ENCODE measurements around the gene CSF3. TPM values are rescaled to one million over a fixed set of nuclear protein-coding genes. Genes with fewer than 3 reads are reported as not detected.

The CSF3 gene
- total RNA-seq, 1 experiment from 2014 or later = not detected

GRCh38 chr17:39974433-39974832 lies 40.8 kb upstream of the CSF3 start:
- no peak overlapping the region for H2AK5ac ChIP-seq (ENCODE audit: insufficient read length, low read length)
- H3K4ac ChIP-seq (ENCODE audit: low read depth, low read length) = no peak overlapping the region
- no peak for TF ChIP-seq CTCF (conservative IDR thresholded peaks at IDR 0.05)
- no peaks in the 10 kb centered on the region for H3K27me3 ChIP-seq (ENCODE audit: insufficient read depth, low read length)
- Mint-ChIP-seq H3K4me3 (no peak overlapping the region), H3K4me1 (peaks cover 6 to 10% of the 10 kb centered on the region in 2 experiments), H3K9me3 (no peaks in the 10 kb centered on the region; a peak in 1 of 5 replicates), H3K27ac (no peak overlapping the region; a peak in 1 of 7 replicates), H3K27me3 (ENCODE audit: low read depth) (peaks cover 38% of the 10 kb centered on the region), H3K36me3 (ENCODE audit: insufficient read depth in 1 of 3, low read depth in 3 of 3) (no peaks in the 10 kb centered on the region)
- H3K4me1 ChIP-seq (ENCODE audit: insufficient read depth, low read length) = peaks cover 6% of the 10 kb centered on the region
- no peak overlapping the region; the same call in 1 of the 2 replicates for H3K14ac ChIP-seq (ENCODE audit: insufficient read depth, low read length)
- DNase-seq = no peak
- no peak overlapping the region for H3T11ph ChIP-seq (ENCODE audit: low read length)
- no peak overlapping the region for H3K27ac ChIP-seq (ENCODE audit: insufficient read length, low read depth, low read length)
- no peak overlapping the region for H4K8ac ChIP-seq (replicated peaks; ENCODE audit: insufficient read length, low read depth, low read length)
- no peak overlapping the region for H3K9ac ChIP-seq (ENCODE audit: extremely low read depth, insufficient read length, low read length)
- no peak overlapping the region for H2BK20ac ChIP-seq (ENCODE audit: low read depth, low read length, poor library complexity, severe bottlenecking)
- H3K4me2 ChIP-seq (ENCODE audit: insufficient read depth, insufficient read length, low read length) = no peak overlapping the region
- no peak overlapping the region for H3K18ac ChIP-seq (ENCODE audit: insufficient read length, low read depth, low read length)
- H4K20me1 ChIP-seq (ENCODE audit: control insufficient read depth, insufficient read depth, insufficient read length) = no peaks in the 10 kb centered on the region
- no peaks in the 10 kb centered on the region for H3K79me1 ChIP-seq (ENCODE audit: insufficient read depth, low read depth, low read length, poor library complexity, severe bottlenecking)
- no peak overlapping the region for H3K56ac ChIP-seq (ENCODE audit: insufficient read length, low read depth, low read length)
- whole genome bisulfite sequencing (ENCODE audit: extremely low coverage, insufficient read length, low lambda C conversion rate) = no CpG with 5 or more reads among the region's 5 CpGs
- no peak overlapping the region for H2BK15ac ChIP-seq (ENCODE audit: low read depth, low read length)
- H2AFZ ChIP-seq (ENCODE audit: low read length) = no peak overlapping the region
- H4K5ac ChIP-seq (ENCODE audit: insufficient read length, low read depth, low read length) = no peak overlapping the region
- no peak overlapping the region for H2BK5ac ChIP-seq (ENCODE audit: insufficient read length, low read length)
- H2BK12ac ChIP-seq (ENCODE audit: insufficient read length, low read depth, low read length) = no peak overlapping the region
- no peak overlapping the region for H3K23ac ChIP-seq (ENCODE audit: insufficient read length, low read depth, low read length)
- no peaks in the 10 kb centered on the region for H3K79me2 ChIP-seq (ENCODE audit: insufficient read depth, low read length)
- no peaks in the 10 kb centered on the region for H3K9me3 ChIP-seq (ENCODE audit: control insufficient read depth, low read depth, low read length)
- no peak overlapping the region for H4K91ac ChIP-seq (ENCODE audit: insufficient read length, low read depth, low read length)
- no peaks in the 10 kb centered on the region for H3K23me2 ChIP-seq (ENCODE audit: insufficient read length, low read depth, low read length, poor library complexity, severe bottlenecking)
- no peak overlapping the region for H2BK120ac ChIP-seq (ENCODE audit: low read depth, low read length, poor library complexity, severe bottlenecking)

Measured in H9 (cell line).